GM12892 (cell line): Measurements from ENCODE around the gene CLCN4.

Source experiments
- POLR2A ChIP-seq: IDR thresholded peaks from 2 replicates; pipeline ENCODE4 v1.6.1; 2011; ENCODE audit warnings: low read depth, low read length, control low read depth
- POLR2AphosphoS5 ChIP-seq: IDR thresholded peaks from 2 replicates; pipeline ENCODE4 v1.6.1; 2011; ENCODE audit warnings: low read depth, low read length, control low read depth

DNA sequence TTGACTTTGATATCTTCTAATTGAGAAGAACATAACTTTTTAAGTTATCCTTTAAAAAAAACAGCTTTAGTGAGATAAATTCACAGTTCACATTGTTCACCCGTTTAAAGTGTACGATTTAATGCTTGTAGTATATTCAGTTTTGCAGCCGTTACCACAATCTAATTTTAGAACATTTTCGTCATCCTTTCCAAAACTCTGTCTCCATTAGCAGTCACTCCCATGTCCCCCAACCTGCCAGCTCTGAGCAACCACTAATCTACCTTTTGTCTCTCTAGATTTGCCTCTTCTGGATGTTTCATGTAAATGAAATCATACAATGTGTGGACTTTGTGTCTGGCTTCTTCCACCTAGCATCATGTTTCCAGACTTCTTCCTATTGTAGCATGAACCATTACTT is 38.6 kb downstream of the CLCN4 start:
- no peak for TF ChIP-seq POLR2A
- no peak for TF ChIP-seq POLR2AphosphoS5
